Naive thymus-derived CD8-positive, alpha-beta T cell (primary cell): ENCODE data around the gene MCM5. TPM values are rescaled to one million over a fixed set of nuclear protein-coding genes. Genes with fewer than 3 reads are reported as not detected.

Experiments used
- ATAC-seq, 2 donors: fragments of 150-1000 bp; cut with Tn5 transposase in 1 of 2; sonication (Bioruptor Pico), chemical (Tn5 transposase) in 1 of 2; 1 replicate in 1 of 2; 2 replicates in 1 of 2; pipeline ENCODE4 v1.10.0; 2021; ENCODE audit warnings: mild to moderate bottlenecking in 2 of 2, moderate library complexity in 2 of 2
- POLR2A ChIA-PET: fragments of 350-600 bp; sonication (Branson Sonifier 250); formaldehyde crosslinking; loops from one replicate; lab custom pipeline; 2021; ENCODE audit warnings: antibody characterized with exemption; lab: Charles Lee
- DNase-seq, 10 donors: peaks; one replicate each; pipeline versions ENCODE4 v3.0.0 to v3.0.0-alpha.2; 2020 to 2022
- H3K27ac Mint-ChIP-seq, 10 donors: one replicate each; pipeline ENCODE4 v1.8.0; 2020 to 2022; ENCODE audit warnings: mild to moderate bottlenecking in 10 of 10, mixed read lengths in 10 of 10, moderate library complexity in 4 of 10, inconsistent platforms in 1 of 10
- H3K27me3 Mint-ChIP-seq, 5 donors: one replicate each; pipeline ENCODE4 v1.8.0; 2021 to 2022; ENCODE audit warnings: mixed read lengths in 5 of 5
- H3K36me3 Mint-ChIP-seq, 3 donors: one replicate each; pipeline ENCODE4 v1.8.0; 2020 to 2022; ENCODE audit warnings: mixed read lengths in 3 of 3, mild to moderate bottlenecking in 2 of 3, inconsistent platforms in 1 of 3
- H3K4me1 Mint-ChIP-seq, 4 donors: one replicate each; pipeline ENCODE4 v1.8.0; 2021 to 2022; ENCODE audit warnings: mixed read lengths in 4 of 4
- H3K4me3 Mint-ChIP-seq, 10 donors: one replicate each; pipeline ENCODE4 v1.8.0; 2020 to 2022; ENCODE audit warnings: mild to moderate bottlenecking in 10 of 10, mixed read lengths in 10 of 10, moderate library complexity in 6 of 10, inconsistent platforms in 1 of 10
- H3K9me3 Mint-ChIP-seq, 9 donors: one replicate each; pipeline ENCODE4 v1.8.0; 2020 to 2022; ENCODE audit warnings: mixed read lengths in 9 of 9, mild to moderate bottlenecking in 3 of 9, inconsistent platforms in 1 of 9, moderate library complexity in 1 of 9
- polyA plus RNA-seq, 3 donors: library from polyadenylated mRNA; unstranded; fragments of 300-500 nt; fragmentation: Illumina TruSeq; gene quantifications; one replicate each; pipeline ENCODE4 v1.2.3, GENCODE V29; 2021
- total RNA-seq, 8 experiments: library from RNA in 2 of 8; stranded (reverse) in 2 of 8; gene quantifications; one replicate each; pipeline ENCODE4 v1.2.3 and lab custom pipeline; 2021 to 2026

MCM5 gene
- total and polyA plus RNA-seq, 5 experiments from 2014 or later: 22.3 to 68.1 (median 25.6) TPM

DNA sequence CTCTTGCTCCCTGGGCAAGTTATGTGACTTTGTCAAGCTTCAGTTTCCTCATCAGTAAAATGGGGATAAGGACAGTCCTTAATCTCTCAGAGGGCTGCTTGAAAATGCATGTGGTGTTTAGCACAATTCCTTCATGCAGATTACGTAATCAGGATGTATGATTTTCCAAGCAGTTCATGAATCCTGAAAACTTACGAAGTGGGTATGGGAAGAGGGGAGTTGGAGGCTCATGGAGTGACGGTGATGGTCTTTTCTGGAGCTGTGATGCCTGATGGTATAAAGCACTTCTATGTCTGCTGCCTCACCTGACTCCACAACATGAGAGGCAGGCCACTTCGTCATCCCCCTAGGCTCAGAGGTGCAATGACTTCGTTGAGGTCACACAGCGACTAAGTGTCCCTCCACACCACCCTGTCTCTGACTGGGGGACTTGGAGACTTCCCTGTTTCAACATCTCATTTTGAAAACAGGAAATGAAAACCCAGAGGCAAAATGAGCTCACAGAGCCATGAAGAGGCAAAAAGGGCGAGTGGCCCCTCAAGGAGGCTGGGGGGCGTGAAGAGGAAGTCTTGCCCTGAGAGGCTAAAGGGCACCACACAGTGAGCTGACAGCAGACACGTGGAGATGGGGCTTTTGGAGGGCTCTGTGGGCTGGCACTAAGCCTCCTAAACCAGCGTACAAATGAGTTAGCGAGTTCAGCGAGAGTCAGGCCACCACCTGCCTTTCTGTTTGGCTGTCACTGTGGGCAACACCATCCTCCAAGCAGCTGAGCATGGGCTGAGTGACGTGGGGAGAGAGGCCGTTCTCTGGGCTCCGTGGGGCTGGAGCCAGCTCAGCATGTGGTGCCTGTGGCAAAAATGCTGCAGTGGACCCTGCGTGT lies 10.1 kb downstream of the MCM5 start:
- POLR2A ChIA-PET: no interaction called here
- no peaks in the 10 kb centered on the region for H3K27me3 Mint-ChIP-seq
- H3K27ac Mint-ChIP-seq: peak overlapping the region in 7 of 10 donors; percentile 11 to 93 (median 70)
- H3K36me3 Mint-ChIP-seq: peaks cover 5 to 96% (median 33%) of the 10 kb centered on the region in 3 donors
- H3K4me3 Mint-ChIP-seq: peak overlapping the region in 1 of 10 donors; percentile 53
- H3K9me3 Mint-ChIP-seq: no peaks in the 10 kb centered on the region
- peaks cover 9 to 28% (median 12%) of the 10 kb centered on the region in 4 donors for H3K4me1 Mint-ChIP-seq
- ATAC-seq: peak; percentile 66 to 85
- peak in 3 of 10 donors; percentile 6 to 71 (median 46) for DNase-seq

GRCh38 chr22:35410663-35411034 lies 10.7 kb downstream of the MCM5 start:
- Mint-ChIP-seq H3K36me3 (peaks cover 5 to 96% (median 33%) of the 10 kb centered on the region in 3 donors), H3K4me1 (peaks cover 9 to 28% (median 12%) of the 10 kb centered on the region in 4 donors), H3K9me3 (no peaks in the 10 kb centered on the region), H3K4me3 (peak overlapping the region in 1 of 10 donors; percentile 53), H3K27me3 (no peaks in the 10 kb centered on the region), H3K27ac (peak overlapping the region in 4 of 10 donors; percentile 58 to 83 (median 67))
- POLR2A ChIA-PET: interaction anchor here (0.6 kb wide), 1 partner anchor 8 kb away, joined by 3 read pairs; no protein-coding TSS in a partner anchor
- no peak for DNase-seq
- ATAC-seq: no peak

GRCh38 chr22:35411102-35411501 lies 11.2 kb downstream of the MCM5 start:
- H3K9me3 Mint-ChIP-seq: no peaks in the 10 kb centered on the region
- H3K27ac Mint-ChIP-seq: peak overlapping the region in 5 of 10 donors; percentile 36 to 83 (median 71)
- H3K27me3 Mint-ChIP-seq: no peaks in the 10 kb centered on the region
- H3K36me3 Mint-ChIP-seq: peaks cover 5 to 96% (median 34%) of the 10 kb centered on the region in 3 donors
- peaks cover 9 to 28% (median 12%) of the 10 kb centered on the region in 4 donors for H3K4me1 Mint-ChIP-seq
- no peak for DNase-seq
- ATAC-seq: no peak
- H3K4me3 Mint-ChIP-seq: peak overlapping the region in 1 of 10 donors; percentile 53
- POLR2A ChIA-PET: interaction anchor here (0.6 kb wide), 1 partner anchor 8 kb away, joined by 3 read pairs; no protein-coding TSS in a partner anchor

- H3K27me3 Mint-ChIP-seq: no peaks in the 10 kb centered on the region
- no peak overlapping the region for H3K27ac Mint-ChIP-seq
- DNase-seq (peak in 1 of 10 donors; percentile 54), ATAC-seq (no peak)
- H3K4me3 Mint-ChIP-seq: no peak overlapping the region
- H3K9me3 Mint-ChIP-seq: no peaks in the 10 kb centered on the region
- peaks cover 0 to 91% (median 16%) of the 10 kb centered on the region in 3 donors for H3K36me3 Mint-ChIP-seq
- peaks cover 5 to 26% (median 9%) of the 10 kb centered on the region in 4 donors for H3K4me1 Mint-ChIP-seq
- POLR2A ChIA-PET: interaction anchor here (1.3 kb wide), 1 partner anchor 11 kb away, joined by 6 read pairs; no protein-coding TSS in a partner anchor
These were observed 13.7 kb downstream of the MCM5 start for GRCh38 chr22:35413624-35414023.

GRCh38 chr22:35417606-35418005 lies 17.7 kb downstream of the MCM5 start:
- ATAC-seq: no peak
- H3K27me3 Mint-ChIP-seq: no peaks in the 10 kb centered on the region
- no peak overlapping the region for H3K27ac Mint-ChIP-seq
- no peaks in the 10 kb centered on the region for H3K9me3 Mint-ChIP-seq
- DNase-seq: no peak
- peaks cover 0 to 93% (median 13%) of the 10 kb centered on the region in 3 donors for H3K36me3 Mint-ChIP-seq
- peaks cover 0 to 1% (median 0%) of the 10 kb centered on the region in 4 donors for H3K4me1 Mint-ChIP-seq
- POLR2A ChIA-PET: no interaction called here
- no peak overlapping the region for H3K4me3 Mint-ChIP-seq

- H3K4me3 Mint-ChIP-seq: no peak overlapping the region
- ATAC-seq (no peak), DNase-seq (no peak)
- POLR2A ChIA-PET: no interaction called here
- H3K4me1 Mint-ChIP-seq: peaks cover 0 to 1% (median 0%) of the 10 kb centered on the region in 4 donors
- peak overlapping the region in 1 of 10 donors; percentile 48 for H3K27ac Mint-ChIP-seq
- no peaks in the 10 kb centered on the region for H3K9me3 Mint-ChIP-seq
- peaks cover 0 to 93% (median 13%) of the 10 kb centered on the region in 3 donors for H3K36me3 Mint-ChIP-seq
- H3K27me3 Mint-ChIP-seq: no peaks in the 10 kb centered on the region
These were observed 18.1 kb downstream of the MCM5 start for GRCh38 chr22:35418088-35418487.

GRCh38 chr22:35418731-35419130 lies 18.8 kb downstream of the MCM5 start:
- DNase-seq (no peak), ATAC-seq (no peak)
- Mint-ChIP-seq H3K4me3 (no peak overlapping the region), H3K27ac (no peak overlapping the region), H3K36me3 (peaks cover 0 to 93% (median 13%) of the 10 kb centered on the region in 3 donors), H3K9me3 (no peaks in the 10 kb centered on the region), H3K4me1 (peaks cover 0 to 1% (median 0%) of the 10 kb centered on the region in 4 donors), H3K27me3 (no peaks in the 10 kb centered on the region)
- POLR2A ChIA-PET: no interaction called here

GRCh38 chr22:35419756-35420155 lies 19.8 kb downstream of the MCM5 start:
- POLR2A ChIA-PET: no interaction called here
- DNase-seq (no peak), ATAC-seq (no peak)
- Mint-ChIP-seq H3K27me3 (no peaks in the 10 kb centered on the region), H3K4me1 (peaks cover 0 to 1% (median 0%) of the 10 kb centered on the region in 4 donors), H3K36me3 (peaks cover 0 to 94% (median 15%) of the 10 kb centered on the region in 3 donors), H3K4me3 (no peak overlapping the region), H3K9me3 (no peaks in the 10 kb centered on the region), H3K27ac (peak overlapping the region in 2 of 10 donors; percentile 6 to 58)

- ATAC-seq (no peak), DNase-seq (peak in 1 of 10 donors; percentile 28)
- H3K27ac Mint-ChIP-seq: no peak overlapping the region
- H3K36me3 Mint-ChIP-seq: peaks cover 0 to 90% (median 15%) of the 10 kb centered on the region in 3 donors
- POLR2A ChIA-PET: no interaction called here
- H3K4me1 Mint-ChIP-seq: peaks cover 0 to 1% (median 0%) of the 10 kb centered on the region in 4 donors
- no peaks in the 10 kb centered on the region for H3K9me3 Mint-ChIP-seq
- no peak overlapping the region for H3K4me3 Mint-ChIP-seq
- no peaks in the 10 kb centered on the region for H3K27me3 Mint-ChIP-seq
These were observed 21.2 kb downstream of the MCM5 start for GRCh38 chr22:35421121-35421520.

GRCh38 chr22:35422145-35422544 lies 22.2 kb downstream of the MCM5 start:
- peaks cover 0 to 80% (median 13%) of the 10 kb centered on the region in 3 donors for H3K36me3 Mint-ChIP-seq
- no peaks in the 10 kb centered on the region for H3K27me3 Mint-ChIP-seq
- no peaks in the 10 kb centered on the region for H3K9me3 Mint-ChIP-seq
- no peak overlapping the region for H3K4me3 Mint-ChIP-seq
- DNase-seq: peak in 1 of 10 donors; percentile 18
- ATAC-seq: no peak
- no peaks in the 10 kb centered on the region for H3K4me1 Mint-ChIP-seq
- POLR2A ChIA-PET: no interaction called here
- peak overlapping the region in 1 of 10 donors; percentile 68 for H3K27ac Mint-ChIP-seq

DNA sequence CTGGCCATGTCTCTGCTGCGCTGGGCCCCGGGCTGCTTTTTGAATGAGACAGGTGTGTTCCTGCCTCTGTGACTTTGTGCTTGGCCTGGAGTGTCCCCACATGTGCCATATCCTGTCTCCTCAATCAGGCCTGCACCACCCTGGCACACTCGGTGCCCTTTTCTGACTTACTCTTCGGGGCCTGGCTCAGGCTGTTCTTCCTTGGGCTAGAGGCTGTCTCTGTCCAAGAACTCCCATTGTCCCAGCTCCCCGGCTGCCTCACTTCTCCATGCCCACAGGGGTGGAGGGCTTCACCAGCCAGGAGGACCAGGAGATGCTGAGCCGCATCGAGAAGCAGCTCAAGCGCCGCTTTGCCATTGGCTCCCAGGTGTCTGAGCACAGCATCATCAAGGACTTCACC lies 23.0 kb downstream of the MCM5 start:
- ATAC-seq (no peak), DNase-seq (no peak)
- Mint-ChIP-seq H3K27me3 (no peaks in the 10 kb centered on the region), H3K4me1 (no peaks in the 10 kb centered on the region), H3K9me3 (no peaks in the 10 kb centered on the region), H3K36me3 (peaks cover 0 to 74% (median 13%) of the 10 kb centered on the region in 3 donors), H3K4me3 (no peak overlapping the region), H3K27ac (peak overlapping the region in 3 of 10 donors; percentile 19 to 31 (median 29))
- POLR2A ChIA-PET: no interaction called here

DNA sequence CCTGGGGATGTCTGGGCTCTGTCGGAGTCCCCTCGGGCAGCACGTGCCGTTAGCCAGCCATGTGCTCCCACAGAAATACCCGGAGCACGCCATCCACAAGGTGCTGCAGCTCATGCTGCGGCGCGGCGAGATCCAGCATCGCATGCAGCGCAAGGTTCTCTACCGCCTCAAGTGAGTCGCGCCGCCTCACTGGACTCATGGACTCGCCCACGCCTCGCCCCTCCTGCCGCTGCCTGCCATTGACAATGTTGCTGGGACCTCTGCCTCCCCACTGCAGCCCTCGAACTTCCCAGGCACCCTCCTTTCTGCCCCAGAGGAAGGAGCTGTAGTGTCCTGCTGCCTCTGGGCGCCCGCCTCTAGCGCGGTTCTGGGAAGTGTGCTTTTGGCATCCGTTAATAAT lies 24.1 kb downstream of the MCM5 start:
- DNase-seq (peak in 1 of 10 donors; percentile 58), ATAC-seq (no peak)
- no peaks in the 10 kb centered on the region for H3K27me3 Mint-ChIP-seq
- no peak overlapping the region for H3K4me3 Mint-ChIP-seq
- no peaks in the 10 kb centered on the region for H3K4me1 Mint-ChIP-seq
- no peak overlapping the region for H3K27ac Mint-ChIP-seq
- no peaks in the 10 kb centered on the region for H3K9me3 Mint-ChIP-seq
- POLR2A ChIA-PET: no interaction called here
- H3K36me3 Mint-ChIP-seq: peaks cover 0 to 66% (median 13%) of the 10 kb centered on the region in 3 donors

- no peak overlapping the region for H3K4me3 Mint-ChIP-seq
- H3K4me1 Mint-ChIP-seq: no peaks in the 10 kb centered on the region
- no peaks in the 10 kb centered on the region for H3K27me3 Mint-ChIP-seq
- H3K27ac Mint-ChIP-seq: peak overlapping the region in 3 of 10 donors; percentile 5 to 83 (median 41)
- ATAC-seq (no peak), DNase-seq (peak in 1 of 10 donors; percentile 37)
- POLR2A ChIA-PET: no interaction called here
- H3K9me3 Mint-ChIP-seq: no peaks in the 10 kb centered on the region
- peaks cover 0 to 61% (median 10%) of the 10 kb centered on the region in 3 donors for H3K36me3 Mint-ChIP-seq
These were observed 24.8 kb downstream of the MCM5 start for GRCh38 chr22:35424761-35425160.
